Measurements from ENCODE around the gene BCL7B.

BCL7B gene

GRCh38 chr7:73533742-73534141 lies 23.7 kb downstream of the BCL7B start:
- no peak for TF ChIP-seq ZNF274 (IDR thresholded peaks at IDR 0.05; ENCODE audit: low read depth, low read length)
- H3K4me3 ChIP-seq (ENCODE audit: low read length) = no peak overlapping the region

- no peak overlapping the region for H3K4me3 ChIP-seq (ENCODE audit: low read length)
- TF ChIP-seq ZNF274 (IDR thresholded peaks at IDR 0.05; ENCODE audit: low read depth, low read length) = no peak
Measured at GRCh38 chr7:73532224-73532623, 25.3 kb downstream of the BCL7B start.

- H3K4me3 ChIP-seq (ENCODE audit: low read length) = no peak overlapping the region
- TF ChIP-seq ZNF274 (IDR thresholded peaks at IDR 0.05; ENCODE audit: low read depth, low read length) = no peak
Measured at GRCh38 chr7:73530800-73531199, 26.7 kb downstream of the BCL7B start.

- H3K4me3 ChIP-seq (ENCODE audit: low read length) = no peak overlapping the region
- no peak for TF ChIP-seq ZNF274 (IDR thresholded peaks at IDR 0.05; ENCODE audit: low read depth, low read length)
Measured at GRCh38 chr7:73526896-73527821, 30.3 kb downstream of the BCL7B start.

- peak overlapping the region; percentile 54; the same call in 1 of the 2 replicates for H3K4me3 ChIP-seq (ENCODE audit: low read length)
Measured at GRCh38 chr7:73526158-73526494, 31.4 kb downstream of the BCL7B start.

- H3K4me3 ChIP-seq (ENCODE audit: low read length) = peak within 1 kb of the TSS; percentile 100
Measured at GRCh38 chr7:73522105-73522872, 35.2 kb downstream of the BCL7B start, which contains the start of gene BAZ1B. Gene BAZ1B, minus strand, starts transcription at chr7:73522293. Its CDS starts 360 bp downstream, at chr7:73521933.

GRCh38 chr7:73521636-73522104 lies 35.8 kb downstream of the BCL7B start:
- H3K4me3 ChIP-seq (ENCODE audit: low read length) = peak overlapping the region; percentile 100
- TF ChIP-seq ZNF274 (IDR thresholded peaks at IDR 0.05; ENCODE audit: low read depth, low read length) = no peak

More at GRCh38 chr7:73522105-73522872, 35.2 kb downstream of the BCL7B start, which contains the start of gene BAZ1B:
- TF ChIP-seq ZNF274 (IDR thresholded peaks at IDR 0.05; ENCODE audit: low read depth, low read length) = no peak

- TF ChIP-seq ZNF274 (IDR thresholded peaks at IDR 0.05; ENCODE audit: low read depth, low read length) = no peak
Measured at GRCh38 chr7:73520673-73521635, 36.5 kb downstream of the BCL7B start.

GRCh38 chr7:73519867-73520672 lies 37.4 kb downstream of the BCL7B start:
- H3K4me3 ChIP-seq (ENCODE audit: low read length) = peak overlapping the region; percentile 100
- TF ChIP-seq ZNF274 (IDR thresholded peaks at IDR 0.05; ENCODE audit: low read depth, low read length) = no peak

More at GRCh38 chr7:73520673-73521635, 36.5 kb downstream of the BCL7B start:
- H3K4me3 ChIP-seq (ENCODE audit: low read length) = peak overlapping the region; percentile 100

- TF ChIP-seq ZNF274 (IDR thresholded peaks at IDR 0.05; ENCODE audit: low read depth, low read length) = no peak
- no peak overlapping the region; the same call in 1 of the 2 replicates for H3K4me3 ChIP-seq (ENCODE audit: low read length)
Measured at GRCh38 chr7:73518470-73518869, 39.0 kb downstream of the BCL7B start.

- H3K4me3 ChIP-seq (ENCODE audit: low read length) = no peak overlapping the region
- no peak for TF ChIP-seq ZNF274 (IDR thresholded peaks at IDR 0.05; ENCODE audit: low read depth, low read length)
Measured at GRCh38 chr7:73517241-73517995, 40.1 kb downstream of the BCL7B start.

GRCh38 chr7:73515178-73515577 lies 42.3 kb downstream of the BCL7B start:
- no peak overlapping the region for H3K4me3 ChIP-seq (ENCODE audit: low read length)
- no peak for TF ChIP-seq ZNF274 (IDR thresholded peaks at IDR 0.05; ENCODE audit: low read depth, low read length)
